Osteoblast (primary cell): ENCODE measurements around the gene PTRHD1. TPM values are rescaled to one million over a fixed set of nuclear protein-coding genes. Genes with fewer than 3 reads are reported as not detected.
A peak's percentile ranks its signal among the peaks of the same experiment; 100 is the strongest.

Experiments
- DNase-seq: peaks from one replicate; pipeline ENCODE4 v3.0.0; 2011; ENCODE audit warnings: low spot score, mixed read lengths; ENCODE audit not compliant: insufficient read length; ENCODE audit errors: missing footprints
- H2AFZ ChIP-seq: 2 replicates; pipeline ENCODE4 v1.6.0; 2011; ENCODE audit warnings: mild to moderate bottlenecking, low read length
- H3K27ac ChIP-seq: 2 replicates; pipeline ENCODE4 v1.5.1; 2011; ENCODE audit warnings: mild to moderate bottlenecking, low read depth, low read length, moderate library complexity
- H3K27me3 ChIP-seq: 2 replicates; pipeline ENCODE4 v1.6.0; 2012; ENCODE audit warnings: mild to moderate bottlenecking, control low read depth, inconsistent platforms, low read length, moderate library complexity; ENCODE audit not compliant: insufficient read depth
- H3K36me3 ChIP-seq: 2 replicates; pipeline ENCODE4 v1.5.1; 2011; ENCODE audit warnings: mild to moderate bottlenecking, low read length, control low read depth, moderate library complexity; ENCODE audit not compliant: insufficient read depth
- H3K4me1 ChIP-seq: 2 replicates; pipeline ENCODE4 v1.5.1; 2011; ENCODE audit warnings: mild to moderate bottlenecking, low read length, control low read depth, moderate library complexity; ENCODE audit not compliant: insufficient read depth
- H3K4me2 ChIP-seq: 2 replicates; pipeline ENCODE4 v1.6.0; 2011; ENCODE audit warnings: mild to moderate bottlenecking, low read length; ENCODE audit not compliant: insufficient read depth
- H3K4me3 ChIP-seq: fragments of 200-600 bp; sonication (generic); 3 replicates; pipeline ENCODE4 v1.5.1; 2012; ENCODE audit warnings: mild to moderate bottlenecking, low read length, inconsistent platforms; ENCODE audit not compliant: insufficient read depth
- H3K79me2 ChIP-seq: 2 replicates; pipeline ENCODE4 v1.6.0; 2012; ENCODE audit warnings: mild to moderate bottlenecking, low read length, control low read depth, inconsistent platforms; ENCODE audit not compliant: insufficient read depth
- H3K9me3 ChIP-seq: 2 replicates; pipeline ENCODE4 v1.5.1; 2011; ENCODE audit warnings: low read depth, low read length, control low read depth
- H4K20me1 ChIP-seq: 2 replicates; pipeline ENCODE4 v1.6.0; 2012; ENCODE audit warnings: mild to moderate bottlenecking, low read length, control low read depth; ENCODE audit not compliant: insufficient read depth
- total RNA-seq: library from RNA; depleted of rRNA; stranded (reverse); fragments of >200 nt; gene quantifications from 2 replicates; pipeline ENCODE4 v1.2.3, GENCODE V29; 2012
- TF ChIP-seq, protein P1 (sequence below): IDR thresholded peaks from 2 replicates; pipeline ENCODE4 v1.5.1; 2011; ENCODE audit warnings: mild to moderate bottlenecking, low read depth, low read length, moderate library complexity; ENCODE audit errors: extremely low read depth

The PTRHD1 gene
- total RNA-seq, 1 donor, result 25.0 TPM

DNA sequence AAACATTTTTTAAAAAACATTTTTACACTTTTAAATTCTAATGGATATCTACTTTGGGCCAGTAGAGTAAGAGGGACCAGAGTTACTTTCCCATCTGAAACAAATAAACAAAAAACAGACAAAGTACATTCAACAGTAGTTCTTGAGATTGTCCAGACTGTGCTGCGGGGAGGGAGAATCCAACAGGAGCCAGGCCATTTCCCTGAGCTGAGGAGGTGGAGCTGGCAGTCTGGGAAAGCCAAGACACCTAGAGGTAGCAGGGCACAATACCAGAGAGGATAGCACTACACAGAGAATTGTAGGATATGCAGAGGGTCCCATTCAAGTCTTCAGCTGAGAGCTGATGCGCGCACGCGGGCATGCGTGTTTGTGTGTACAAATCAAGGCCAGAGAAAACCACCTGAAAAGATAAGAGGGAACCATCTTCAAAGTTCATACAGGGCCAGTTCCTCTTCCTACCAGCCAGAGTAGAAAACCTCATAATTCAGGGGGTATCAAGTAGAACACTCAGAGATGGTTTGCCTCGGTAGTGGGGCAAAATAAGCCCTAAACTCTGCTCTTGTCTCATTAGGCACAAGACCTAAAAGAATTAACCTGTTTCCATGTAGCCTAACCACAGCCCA, 44.0 kb downstream of the PTRHD1 start:
- H3K36me3 ChIP-seq, result no peaks in the 10 kb centered on the region
- H3K27ac ChIP-seq, result no peak overlapping the region
- H4K20me1 ChIP-seq, result no peaks in the 10 kb centered on the region
- peak; percentile 47 for DNase-seq
- H3K27me3 ChIP-seq, result no peaks in the 10 kb centered on the region
- no peak overlapping the region for H3K4me2 ChIP-seq
- no peak overlapping the region for H2AFZ ChIP-seq
- TF ChIP-seq, protein P1, sequence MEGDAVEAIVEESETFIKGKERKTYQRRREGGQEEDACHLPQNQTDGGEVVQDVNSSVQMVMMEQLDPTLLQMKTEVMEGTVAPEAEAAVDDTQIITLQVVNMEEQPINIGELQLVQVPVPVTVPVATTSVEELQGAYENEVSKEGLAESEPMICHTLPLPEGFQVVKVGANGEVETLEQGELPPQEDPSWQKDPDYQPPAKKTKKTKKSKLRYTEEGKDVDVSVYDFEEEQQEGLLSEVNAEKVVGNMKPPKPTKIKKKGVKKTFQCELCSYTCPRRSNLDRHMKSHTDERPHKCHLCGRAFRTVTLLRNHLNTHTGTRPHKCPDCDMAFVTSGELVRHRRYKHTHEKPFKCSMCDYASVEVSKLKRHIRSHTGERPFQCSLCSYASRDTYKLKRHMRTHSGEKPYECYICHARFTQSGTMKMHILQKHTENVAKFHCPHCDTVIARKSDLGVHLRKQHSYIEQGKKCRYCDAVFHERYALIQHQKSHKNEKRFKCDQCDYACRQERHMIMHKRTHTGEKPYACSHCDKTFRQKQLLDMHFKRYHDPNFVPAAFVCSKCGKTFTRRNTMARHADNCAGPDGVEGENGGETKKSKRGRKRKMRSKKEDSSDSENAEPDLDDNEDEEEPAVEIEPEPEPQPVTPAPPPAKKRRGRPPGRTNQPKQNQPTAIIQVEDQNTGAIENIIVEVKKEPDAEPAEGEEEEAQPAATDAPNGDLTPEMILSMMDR, result no peak
- H3K4me1 ChIP-seq, result no peaks in the 10 kb centered on the region
- no peaks in the 10 kb centered on the region for H3K79me2 ChIP-seq
- no peak overlapping the region for H3K4me3 ChIP-seq
- no peaks in the 10 kb centered on the region for H3K9me3 ChIP-seq

- Histone ChIP-seq H3K4me3 (no peak overlapping the region), H3K36me3 (no peaks in the 10 kb centered on the region), H4K20me1 (no peaks in the 10 kb centered on the region), H3K9me3 (no peaks in the 10 kb centered on the region), H3K27me3 (no peaks in the 10 kb centered on the region), H3K4me1 (no peaks in the 10 kb centered on the region), H3K27ac (no peak overlapping the region), H2AFZ (no peak overlapping the region), H3K4me2 (no peak overlapping the region), H3K79me2 (no peaks in the 10 kb centered on the region)
- TF ChIP-seq, protein P1, result no peak
- no peak for DNase-seq
Observed at GRCh38 chr2:24747299-24747698, 45.9 kb downstream of the PTRHD1 start.

DNA sequence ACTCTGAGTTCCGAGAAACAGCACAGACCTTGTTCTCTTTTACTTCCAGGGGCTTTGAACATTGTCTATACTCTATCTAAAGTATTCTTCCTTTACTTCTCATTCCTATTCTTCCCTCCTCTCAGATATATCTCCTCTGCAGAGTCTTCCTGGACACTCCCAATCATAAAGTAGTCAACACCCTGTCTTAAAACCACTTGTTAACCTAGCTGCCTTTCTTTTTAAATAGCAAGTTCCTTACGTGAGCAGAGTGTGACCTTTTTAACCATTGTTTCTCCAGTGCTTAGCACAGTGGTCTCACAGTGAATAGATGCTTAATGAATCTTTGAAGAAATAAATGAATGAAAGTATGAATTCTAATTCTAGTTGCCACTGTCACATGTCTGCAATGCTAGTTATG, 47.4 kb downstream of the PTRHD1 start:
- no peak overlapping the region for H3K4me2 ChIP-seq
- DNase-seq, result no peak
- no peaks in the 10 kb centered on the region for H3K36me3 ChIP-seq
- H3K27ac ChIP-seq, result no peak overlapping the region
- TF ChIP-seq, protein P1, result no peak
- no peaks in the 10 kb centered on the region for H3K27me3 ChIP-seq
- H3K9me3 ChIP-seq, result no peaks in the 10 kb centered on the region
- H4K20me1 ChIP-seq, result no peaks in the 10 kb centered on the region
- H3K79me2 ChIP-seq, result no peaks in the 10 kb centered on the region
- H3K4me1 ChIP-seq, result no peaks in the 10 kb centered on the region
- no peak overlapping the region for H3K4me3 ChIP-seq
- H2AFZ ChIP-seq, result no peak overlapping the region

- no peaks in the 10 kb centered on the region for H3K4me1 ChIP-seq
- H3K4me3 ChIP-seq, result no peak overlapping the region
- no peak overlapping the region for H3K4me2 ChIP-seq
- H3K27me3 ChIP-seq, result no peaks in the 10 kb centered on the region
- no peak overlapping the region for H2AFZ ChIP-seq
- DNase-seq, result no peak
- no peaks in the 10 kb centered on the region for H4K20me1 ChIP-seq
- TF ChIP-seq, protein P1, result no peak
- H3K9me3 ChIP-seq, result no peaks in the 10 kb centered on the region
- no peaks in the 10 kb centered on the region for H3K36me3 ChIP-seq
- H3K79me2 ChIP-seq, result no peaks in the 10 kb centered on the region
- no peak overlapping the region for H3K27ac ChIP-seq
Observed at GRCh38 chr2:24744356-24744755, 48.8 kb downstream of the PTRHD1 start.
